HT1080 (cell line): Measurements from ENCODE around the gene OR2A12. TPM values are rescaled to one million over a fixed set of nuclear protein-coding genes. Genes with fewer than 3 reads are reported as not detected.
"Not testable (repeated sequence)": the region's sequence is repeated elsewhere in the genome, so short reads cannot be mapped to it uniquely, and the experiment has no call there.

Experiments used
- DNase-seq: peaks from one replicate; pipeline ENCODE4 v3.0.0-alpha.2; 2015; ENCODE audit warnings: low read depth
- small RNA-seq: library from RNA; depleted of rRNA; stranded (forward); fragments of <200 nt; gene quantifications from one replicate; pipeline ENCODE3, GENCODE V24; 2014
- total RNA-seq: library from RNA; depleted of rRNA; stranded (reverse); fragments of >200 nt; shearing (Covaris generic); gene quantifications from 2 replicates; pipeline ENCODE4 v1.2.3, GENCODE V29; 2014; rRNA removed

Gene OR2A12
- total RNA-seq, 1 experiment from 2014 or later, result not detected

DNA sequence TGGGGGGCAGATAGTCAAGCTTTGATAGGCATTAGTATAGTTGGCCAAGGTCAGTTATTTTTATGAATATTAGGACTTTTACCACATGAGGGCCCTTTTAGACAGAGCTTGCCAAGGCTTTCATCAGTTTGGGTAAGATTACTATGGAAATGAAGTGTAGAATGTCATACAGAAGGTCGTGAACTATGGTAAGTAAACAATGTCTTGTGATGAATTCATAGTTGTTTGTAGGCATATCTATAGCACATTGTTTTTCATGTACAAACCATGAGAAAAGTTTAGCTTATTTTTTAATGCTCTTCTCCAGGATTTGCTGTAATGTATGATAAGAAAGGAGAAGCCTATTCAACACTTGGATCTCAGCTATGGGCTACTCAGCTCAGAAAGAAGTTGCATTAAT, 27.6 kb downstream of the OR2A12 start:
- DNase-seq, result no peak

DNA sequence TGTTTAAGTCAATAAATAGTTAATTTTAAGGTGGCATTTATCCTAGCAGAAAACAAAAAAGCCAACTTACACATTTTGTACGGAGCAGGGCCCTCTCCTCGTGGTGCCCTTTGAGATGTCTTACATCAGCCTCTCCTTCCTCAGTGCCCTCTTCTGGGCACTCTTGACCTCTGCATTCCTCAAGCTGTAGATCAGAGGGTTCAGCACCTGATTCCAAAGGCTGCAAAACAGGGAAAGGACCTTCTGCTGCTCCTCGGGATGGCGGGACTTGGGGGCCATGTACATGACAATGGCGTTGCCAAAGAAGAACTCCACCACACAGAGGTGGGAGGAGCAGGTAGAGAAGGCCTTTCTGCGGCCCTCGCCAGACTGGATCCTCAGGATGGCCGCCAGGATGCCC, 32.3 kb downstream of the OR2A12 start:
- DNase-seq, result no peak

DNA sequence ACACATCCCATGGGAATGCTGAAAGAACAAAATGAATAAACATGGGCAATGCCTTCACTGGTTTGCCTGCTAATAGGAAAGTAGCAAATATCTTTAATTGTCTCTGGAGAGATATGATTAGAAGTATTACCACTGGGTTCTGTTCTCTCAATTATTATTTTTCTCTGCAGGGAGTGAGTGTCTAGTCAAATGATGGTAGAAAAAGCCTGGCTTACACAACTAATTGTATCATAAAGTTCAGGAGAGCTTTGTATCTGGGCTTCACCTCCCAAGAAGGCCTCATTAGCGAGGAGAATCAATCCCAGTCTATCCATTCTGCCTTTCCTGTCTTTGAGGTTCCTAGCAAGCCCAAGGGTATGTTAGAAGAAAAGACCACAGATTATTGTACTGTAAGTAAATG, 36.8 kb downstream of the OR2A12 start, which contains the start of gene OR2A14:
Gene OR2A14 (plus strand): TSS at position 301 of the 400 bp plus-strand sequence. CDS start 5,937 bp downstream, outside the sequence.
- DNase-seq, result no peak

DNA sequence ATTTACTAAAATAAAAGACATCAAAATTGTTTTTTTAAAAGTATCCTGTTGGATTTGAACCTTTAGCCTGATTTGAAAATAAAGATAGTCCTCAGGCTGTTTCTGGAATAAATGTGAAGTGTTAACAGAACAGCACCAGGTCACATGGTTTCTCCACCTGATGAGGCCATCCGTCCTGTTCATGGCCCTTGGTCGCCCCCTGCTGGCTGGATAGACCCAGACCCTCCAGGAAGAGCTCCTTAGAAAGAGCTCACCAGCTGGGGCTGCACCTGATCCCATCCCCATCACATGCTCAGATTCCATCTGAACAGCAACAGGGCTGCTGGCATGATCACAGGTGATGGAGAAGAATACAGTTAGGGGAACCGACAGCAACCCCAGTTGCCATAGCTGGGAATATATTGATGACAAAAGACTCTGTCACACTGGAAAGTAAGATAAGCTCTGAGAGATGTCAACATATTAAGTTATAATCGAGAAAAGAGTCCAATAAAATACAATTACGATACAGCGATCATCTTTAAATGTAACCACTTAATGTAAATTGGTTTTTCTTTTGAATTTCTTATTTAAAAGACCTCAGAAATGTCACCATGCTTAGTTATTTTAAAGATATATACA, 41.7 kb downstream of the OR2A12 start:
- DNase-seq, result peak; percentile 74

DNA sequence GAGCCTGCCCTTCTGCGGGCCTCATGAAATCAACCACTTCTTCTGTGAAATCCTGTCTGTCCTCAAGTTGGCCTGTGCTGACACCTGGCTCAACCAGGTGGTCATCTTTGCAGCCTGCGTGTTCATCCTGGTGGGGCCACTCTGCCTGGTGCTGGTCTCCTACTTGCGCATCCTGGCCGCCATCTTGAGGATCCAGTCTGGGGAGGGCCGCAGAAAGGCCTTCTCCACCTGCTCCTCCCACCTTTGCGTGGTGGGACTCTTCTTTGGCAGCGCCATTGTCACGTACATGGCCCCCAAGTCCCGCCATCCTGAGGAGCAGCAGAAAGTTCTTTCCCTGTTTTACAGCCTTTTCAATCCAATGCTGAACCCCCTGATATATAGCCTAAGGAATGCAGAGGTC, 43.5 kb downstream of the OR2A12 start:
- not testable (repeated sequence) for DNase-seq

DNA sequence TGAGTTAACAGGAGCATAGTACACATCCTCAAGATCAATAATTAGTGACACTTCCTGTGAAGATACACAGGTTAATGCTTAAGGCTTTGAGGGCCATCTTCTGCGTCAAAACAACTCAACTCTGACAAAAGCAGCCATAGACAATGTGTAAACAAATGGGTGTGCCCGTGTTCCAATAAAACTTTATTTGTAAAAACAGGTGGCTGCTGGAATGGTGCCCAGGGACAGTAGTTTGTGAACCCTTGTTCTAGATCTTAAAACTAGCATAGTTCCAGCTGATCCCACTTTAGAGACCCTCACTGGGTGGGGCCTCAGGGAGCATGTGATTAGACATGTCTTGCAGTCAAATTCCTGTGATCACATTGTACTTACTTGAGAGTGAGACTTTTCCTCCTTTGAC, 44.7 kb downstream of the OR2A12 start:
- no peak for DNase-seq

DNA sequence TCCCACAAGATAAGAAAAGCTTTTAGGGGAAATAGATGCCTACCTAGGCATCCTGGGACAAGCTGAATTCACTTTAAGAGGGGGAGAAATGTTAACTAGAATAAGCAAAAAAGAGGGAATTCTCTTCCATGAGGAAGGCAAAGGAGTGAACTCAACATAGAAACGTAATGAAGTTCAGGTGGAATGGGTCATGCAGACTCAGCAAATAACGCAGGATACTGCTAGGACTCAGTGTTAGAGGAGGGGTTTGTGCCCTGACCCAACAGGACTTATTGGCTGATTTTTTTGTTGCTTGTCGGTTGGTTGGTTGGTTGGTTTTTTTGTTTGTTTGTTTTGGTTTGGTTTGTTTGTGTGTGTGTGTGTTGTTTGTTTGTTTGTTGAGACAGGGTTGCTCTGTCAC, 46.2 kb downstream of the OR2A12 start:
- no peak for DNase-seq

DNA sequence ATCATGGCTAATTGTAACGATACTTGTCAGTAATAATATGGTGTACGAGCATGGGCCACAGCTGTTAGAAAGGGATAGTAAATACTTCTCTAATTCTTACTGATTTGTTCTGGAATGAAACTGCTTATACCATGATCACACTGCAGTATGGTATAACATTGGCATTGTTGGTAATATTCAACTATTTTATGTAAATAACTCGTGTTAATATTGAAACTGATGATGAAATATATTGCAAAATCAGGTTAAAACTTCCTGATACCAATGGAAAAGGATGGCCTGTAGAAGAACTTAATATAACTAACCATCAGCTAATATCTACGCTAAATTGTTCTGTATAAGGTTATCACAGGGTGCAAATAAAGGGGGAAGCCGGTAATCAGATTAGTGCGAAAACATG, 47.2 kb downstream of the OR2A12 start:
- DNase-seq, result no peak

DNA sequence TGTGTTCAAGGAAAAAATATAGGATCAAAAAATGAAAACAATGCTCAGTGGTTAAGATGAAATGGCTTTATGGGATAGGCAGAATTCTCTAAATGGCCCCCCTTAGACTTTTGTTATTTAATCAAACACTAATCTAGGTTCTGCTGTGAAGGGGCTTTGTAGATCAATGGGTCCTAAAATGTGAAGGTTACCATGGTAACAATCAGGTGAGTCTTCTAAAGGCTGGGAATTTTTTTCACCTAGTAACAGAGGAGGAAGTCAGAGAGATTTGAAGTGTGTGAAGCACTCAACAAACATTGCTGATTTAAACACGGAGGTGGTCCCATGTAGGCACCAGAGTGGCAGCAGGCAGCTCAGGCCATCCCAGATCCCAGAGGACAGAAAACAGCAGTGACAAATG, 48.0 kb downstream of the OR2A12 start:
- DNase-seq, result no peak

DNA sequence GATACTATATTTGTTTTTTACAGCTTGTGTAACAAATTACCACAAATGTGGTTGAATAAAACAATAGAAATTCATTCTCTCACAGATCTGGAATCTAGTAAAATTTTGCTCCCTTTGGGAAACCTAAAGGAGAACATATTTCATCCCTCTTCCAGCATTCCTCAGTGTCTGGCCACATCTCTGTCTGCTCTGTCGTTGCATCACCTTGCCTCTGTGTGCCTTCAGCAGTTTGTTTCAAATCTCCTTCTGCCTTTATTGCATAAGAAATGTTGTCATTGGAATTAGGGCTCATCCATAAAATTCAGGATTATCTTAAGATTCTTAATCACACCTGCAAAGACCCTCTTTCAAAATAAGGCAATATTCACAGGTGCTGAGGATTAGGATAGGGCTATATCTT, 51.4 kb downstream of the OR2A12 start:
- DNase-seq, result no peak

DNA sequence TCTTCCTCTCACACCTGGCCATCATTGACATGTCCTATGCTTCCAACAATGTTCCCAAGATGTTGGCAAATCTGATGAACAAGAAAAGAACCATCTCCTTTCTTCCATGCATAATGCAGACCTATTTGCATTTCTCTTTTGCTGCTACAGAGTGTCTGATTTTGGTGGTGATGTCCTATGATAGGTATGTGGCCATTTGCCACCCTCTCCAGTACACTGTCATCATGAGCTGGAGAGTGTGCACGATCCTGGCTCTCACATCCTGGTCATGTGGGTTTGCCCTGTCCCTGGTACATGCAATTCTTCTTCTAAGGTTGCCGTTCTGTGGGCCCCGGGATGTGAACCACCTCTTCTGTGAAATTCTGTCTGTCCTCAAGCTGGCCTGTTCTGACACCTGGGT, 56.1 kb downstream of the OR2A12 start:
- DNase-seq, result no peak

DNA sequence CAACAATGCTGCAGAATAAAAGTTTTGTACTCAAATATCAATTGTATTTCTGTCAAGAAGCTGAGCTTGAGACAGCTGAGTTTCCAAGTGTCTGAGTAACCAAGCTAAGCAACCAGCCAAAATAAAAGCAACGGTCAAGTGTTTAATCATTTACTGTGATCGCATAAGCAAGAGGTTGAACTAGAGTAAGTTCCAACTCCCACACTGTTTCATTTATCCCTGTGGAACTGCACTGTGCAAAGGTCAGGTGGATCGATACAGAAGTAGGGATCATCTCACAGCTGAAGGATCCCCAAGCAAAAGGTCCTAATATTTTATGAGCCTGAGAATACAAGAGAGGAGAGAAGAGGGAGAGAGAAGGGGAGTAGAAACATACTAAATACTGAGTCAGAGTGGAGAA, 58.3 kb downstream of the OR2A12 start:
- DNase-seq, result no peak

DNA sequence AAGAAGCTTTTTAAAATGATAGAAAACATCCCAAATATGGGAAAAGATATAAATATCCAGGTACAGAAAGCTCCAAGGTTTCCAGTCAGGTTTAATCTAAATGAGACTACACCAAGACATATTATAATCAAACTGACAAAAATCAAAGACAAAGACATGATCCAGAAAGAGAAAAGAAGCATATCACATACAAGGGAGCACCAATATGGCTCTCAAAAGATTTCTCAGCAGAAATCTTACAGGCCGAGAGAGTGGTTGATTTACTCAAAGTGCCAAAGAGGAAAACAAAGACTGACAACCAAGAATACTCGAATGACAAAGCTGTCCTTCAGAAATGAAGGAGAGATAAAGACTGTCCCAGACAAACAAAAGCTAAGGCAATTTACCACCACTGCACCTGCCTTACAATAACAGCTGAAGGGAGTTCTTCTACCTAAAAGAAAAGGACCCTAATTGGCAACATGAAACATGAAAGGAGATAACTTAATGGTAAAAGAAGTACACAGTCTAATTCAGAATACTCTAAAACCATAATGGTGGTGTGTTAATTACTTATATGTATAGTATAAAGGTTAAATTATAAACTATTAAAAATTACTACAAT, 62.2 kb downstream of the OR2A12 start:
- DNase-seq, result no peak

Small RNA genes lying within 50 kb of the gene (small RNA-seq; reads per million reads assigned to genes)
- not detected for gene OR2A41P

Other genes starting within 250 kb of the OR2A12 start
- gene TCAF1, start 184.1 kb upstream of the OR2A12 start, total RNA-seq, result 15.6 and 16.7 TPM in 2 replicates
- gene OR2F2, start 151.0 kb upstream of the OR2A12 start, total RNA-seq, result not detected in 2 replicates
- not detected in 2 replicates for gene OR2F1, start 131.4 kb upstream of the OR2A12 start, total RNA-seq
- not detected in 2 replicates for gene OR6B1, start 86.0 kb upstream of the OR2A12 start, total RNA-seq
- not detected in 2 replicates for gene OR2A5, start 37.3 kb upstream of the OR2A12 start, total RNA-seq
- gene OR2A25, start 16.5 kb upstream of the OR2A12 start, total RNA-seq, result not detected in 2 replicates
- not detected in 2 replicates for gene OR2A2, start 23.3 kb downstream of the OR2A12 start, total RNA-seq
- gene OR2A14, start 36.9 kb downstream of the OR2A12 start, total RNA-seq, result not detected in 2 replicates
- gene CTAGE4, start 97.2 kb downstream of the OR2A12 start, total RNA-seq, result 0.14 and 0.17 TPM in 2 replicates
- gene ARHGEF35, start 109.6 kb downstream of the OR2A12 start, total RNA-seq, result 0.11 TPM in 1 of 2 replicates, not detected in the other
- gene OR2A42, start 153.3 kb downstream of the OR2A12 start, total RNA-seq, result not detected in 2 replicates
- gene OR2A7, start 178.5 kb downstream of the OR2A12 start, total RNA-seq, result not detected in 2 replicates
- not detected in 2 replicates for gene CTAGE8, start 183.0 kb downstream of the OR2A12 start, total RNA-seq
- not detected in 2 replicates for gene OR2A1, start 226.1 kb downstream of the OR2A12 start, total RNA-seq